Liver (tissue), 9 donors: Measurements from ENCODE around the gene SOX5. TPM values are rescaled to one million over a fixed set of nuclear protein-coding genes. Genes with fewer than 3 reads are reported as not detected.
"Not testable (repeated sequence)": the region's sequence is repeated elsewhere in the genome, so short reads cannot be mapped to it uniquely, and the experiment has no call there.

ENCODE experiments used
- DNase-seq: peaks from one replicate; pipeline ENCODE4 v3.0.0-alpha.2; 2017; ENCODE audit warnings: low spot score
- H3K27ac ChIP-seq, 2 donors: one replicate each; pipeline ENCODE4 v1.7.0; 2013; ENCODE audit warnings: inconsistent platforms in 2 of 2, low read length in 2 of 2, control low read depth in 1 of 2, low read depth in 1 of 2, mild to moderate bottlenecking in 1 of 2
- H3K27me3 ChIP-seq, 4 donors: one replicate each; pipeline versions ENCODE4 v1.6.1 to v1.7.0; 2013; ENCODE audit warnings: low read length in 3 of 4, inconsistent platforms in 1 of 4, mild to moderate bottlenecking in 1 of 4, moderate library complexity in 1 of 4; ENCODE audit not compliant: control insufficient read depth in 4 of 4, insufficient read depth in 4 of 4
- H3K36me3 ChIP-seq, 4 donors: one replicate each; pipeline versions ENCODE4 v1.6.1 to v1.7.0; 2013; ENCODE audit warnings: low read length in 3 of 4, mild to moderate bottlenecking in 3 of 4, low read depth in 1 of 4, moderate library complexity in 1 of 4; ENCODE audit not compliant: control insufficient read depth in 4 of 4, insufficient read depth in 3 of 4
- H3K4me1 ChIP-seq, 4 donors: one replicate each; pipeline versions ENCODE4 v1.6.1 to v1.7.0; 2013; ENCODE audit warnings: low read length in 3 of 4, mild to moderate bottlenecking in 3 of 4, moderate library complexity in 1 of 4; ENCODE audit not compliant: control insufficient read depth in 4 of 4, insufficient read depth in 4 of 4
- H3K4me3 ChIP-seq, 3 donors: one replicate each; pipeline versions ENCODE4 v1.6.1 to v1.7.0; 2013; ENCODE audit warnings: low read length in 3 of 3, control low read depth in 1 of 3, low read depth in 1 of 3, mild to moderate bottlenecking in 1 of 3
- H3K9ac ChIP-seq, 2 donors: one replicate each; pipeline ENCODE4 v1.7.0; 2013; ENCODE audit warnings: low read length in 2 of 2, mild to moderate bottlenecking in 2 of 2, moderate library complexity in 2 of 2, control low read depth in 1 of 2, low read depth in 1 of 2
- H3K9me3 ChIP-seq, 4 donors: one replicate each; pipeline versions ENCODE4 v1.6.1 to v1.7.0; 2013; ENCODE audit warnings: low read length in 3 of 4; ENCODE audit not compliant: control insufficient read depth in 4 of 4
- ATF3 ChIP-seq: IDR thresholded peaks from 2 replicates; pipeline ENCODE4 v1.6.1; 2016; ENCODE audit warnings: antibody characterized with exemption
- CTCF ChIP-seq: fragments of 150-350 bp; IDR thresholded peaks from 2 replicates; pipeline ENCODE4 v1.5.1; 2017; ENCODE audit warnings: improper control_type of control experiment, low read depth, low read length; ENCODE audit not compliant: missing input control
- EGR1 ChIP-seq, 2 donors: IDR thresholded peaks; 2 replicates each; pipeline ENCODE4 v1.6.1; 2016 to 2018; ENCODE audit warnings: antibody characterized with exemption in 2 of 2, low read depth in 2 of 2
- FOXA1 ChIP-seq: IDR thresholded peaks from 2 replicates; pipeline ENCODE4 v1.6.1; 2016; ENCODE audit warnings: antibody characterized with exemption
- FOXA2 ChIP-seq: IDR thresholded peaks from 2 replicates; pipeline ENCODE4 v1.6.1; 2016; ENCODE audit warnings: antibody characterized with exemption
- GABPA ChIP-seq, 2 donors: IDR thresholded peaks in 1 of 2; conservative IDR thresholded peaks in 1 of 2; 2 replicates each; pipeline ENCODE4 v1.6.1; 2016; ENCODE audit warnings: antibody characterized with exemption in 2 of 2, mild to moderate bottlenecking in 1 of 2, moderate library complexity in 1 of 2
- HNF4A ChIP-seq, 2 donors: conservative IDR thresholded peaks; 2 replicates each; pipeline ENCODE4 v1.6.1; 2016; ENCODE audit warnings: antibody characterized with exemption in 2 of 2, mild to moderate bottlenecking in 2 of 2
- HNF4G ChIP-seq: IDR thresholded peaks from 2 replicates; pipeline ENCODE4 v1.6.1; 2016; ENCODE audit warnings: antibody characterized with exemption
- JUND ChIP-seq, 2 donors: IDR thresholded peaks; 2 replicates each; pipeline ENCODE4 v1.6.1; 2016; ENCODE audit warnings: antibody characterized with exemption in 2 of 2
- MAX ChIP-seq: IDR thresholded peaks from 2 replicates; pipeline ENCODE4 v1.6.1; 2016; ENCODE audit warnings: antibody characterized with exemption
- NR2F2 ChIP-seq: IDR thresholded peaks from 2 replicates; pipeline ENCODE4 v1.6.1; 2016; ENCODE audit warnings: antibody characterized with exemption
- RAD21 ChIP-seq, 2 donors: IDR thresholded peaks; 2 replicates each; pipeline ENCODE4 v1.6.1; 2016; ENCODE audit warnings: antibody characterized with exemption in 2 of 2, mild to moderate bottlenecking in 2 of 2
- REST ChIP-seq: IDR thresholded peaks from 2 replicates; pipeline ENCODE4 v1.6.1; 2016; ENCODE audit warnings: antibody characterized with exemption, mild to moderate bottlenecking
- RXRA ChIP-seq, 2 donors: IDR thresholded peaks; 2 replicates each; pipeline ENCODE4 v1.6.1; 2017 to 2018; ENCODE audit warnings: antibody characterized with exemption in 2 of 2, mild to moderate bottlenecking in 1 of 2
- SP1 ChIP-seq: IDR thresholded peaks from 2 replicates; pipeline ENCODE4 v1.6.1; 2018; ENCODE audit warnings: antibody characterized with exemption, mild to moderate bottlenecking
- TAF1 ChIP-seq: conservative IDR thresholded peaks from 2 replicates; pipeline ENCODE4 v1.6.1; 2016; ENCODE audit warnings: antibody characterized with exemption, mild to moderate bottlenecking
- YY1 ChIP-seq: IDR thresholded peaks from 2 replicates; pipeline ENCODE4 v1.6.1; 2016; ENCODE audit warnings: antibody characterized with exemption, mild to moderate bottlenecking
- ZBTB33 ChIP-seq: IDR thresholded peaks from 2 replicates; pipeline ENCODE4 v1.6.1; 2016; ENCODE audit warnings: antibody characterized with exemption
- WGBS: extraction: QIAGEN DNeasy Blood & Tissue Kit; methylation state at CpG from one replicate; pipeline ENCODE4 v1.1.7; 2013; 5-methylcytosine and 5-hydroxymethylcytosine counted together
- polyA plus RNA-seq, 2 donors: library from polyadenylated mRNA; stranded (reverse) in 1 of 2; unstranded in 1 of 2; fragments of 200-250 nt in 1 of 2; fragments of >200 nt in 1 of 2; fragmentation: Nextera tagmentation in 1 of 2; extraction: Ambion mirVana in 1 of 2; gene quantifications; one replicate each; pipeline versions ENCODE4 v1.2.1 to v1.2.3, GENCODE V29; 2013 to 2015
- total RNA-seq, 2 donors: library from RNA; depleted of rRNA; stranded (reverse); fragments of >200 nt; gene quantifications; one replicate each; pipeline ENCODE4 v1.2.3, GENCODE V29; 2014
- donor health status: healthy.
- donor health status: healthy.
- donor health status: healthy.
- donor health status: healthy.
- donor health status: healthy.

SOX5 gene
- total and polyA plus RNA-seq, 4 donors, result 2.3 to 42.4 (median 12.3) TPM

- no peaks in the 10 kb centered on the region for H3K27me3 ChIP-seq
- no peak overlapping the region for H3K4me3 ChIP-seq
- H3K4me1 ChIP-seq, result no peaks in the 10 kb centered on the region
- WGBS, result 90% methylated on average over 5 of the region's 5 CpGs
- H3K36me3 ChIP-seq, result peaks cover 0 to 6% (median 1%) of the 10 kb centered on the region in 4 donors
- no peak overlapping the region for H3K27ac ChIP-seq
- TF ChIP-seq GABPA (IDR thresholded peaks at IDR 0.05 in 1 of 2, conservative IDR thresholded peaks at IDR 0.05 in 1 of 2) (no peak), ATF3 (no peak), RXRA (IDR thresholded peaks at IDR 0.05) (no peak), TAF1 (no peak), MAX (no peak), EGR1 (IDR thresholded peaks at IDR 0.05; ENCODE audit: low read depth in 2 of 2) (no peak), NR2F2 (no peak), HNF4G (no peak), REST (no peak), YY1 (no peak), JUND (IDR thresholded peaks at IDR 0.05) (no peak), SP1 (no peak), FOXA1 (no peak), ZBTB33 (no peak), RAD21 (IDR thresholded peaks at IDR 0.05) (no peak), HNF4A (conservative IDR thresholded peaks at IDR 0.05) (no peak), FOXA2 (no peak), CTCF (no peak)
- DNase-seq, result no peak
- H3K9ac ChIP-seq, result no peak overlapping the region
- no peaks in the 10 kb centered on the region for H3K9me3 ChIP-seq
Observed at GRCh38 chr12:23880988-23881387, 68.5 kb downstream of the SOX5 start.

GRCh38 chr12:23876618-23877017, 72.9 kb downstream of the SOX5 start:
- H3K4me1 ChIP-seq, DNase-seq, H3K9ac ChIP-seq, H3K27me3 ChIP-seq, H3K4me3 ChIP-seq, H3K27ac ChIP-seq, H3K36me3 ChIP-seq, H3K9me3 ChIP-seq: not testable (repeated sequence)
- WGBS, result 82% methylated on average over 1 of the region's 1 CpG
